Effector CD4-positive, alpha-beta T cell (primary cell): ENCODE results near the gene TMPRSS5.

Source experiments
- DNase-seq: peaks from one replicate; pipeline ENCODE4 v3.0.0-alpha.2; 2020

The TMPRSS5 gene

GRCh38 chr11:113666584-113666983 is 39.5 kb downstream of the TMPRSS5 start:
- no peak for DNase-seq

DNA sequence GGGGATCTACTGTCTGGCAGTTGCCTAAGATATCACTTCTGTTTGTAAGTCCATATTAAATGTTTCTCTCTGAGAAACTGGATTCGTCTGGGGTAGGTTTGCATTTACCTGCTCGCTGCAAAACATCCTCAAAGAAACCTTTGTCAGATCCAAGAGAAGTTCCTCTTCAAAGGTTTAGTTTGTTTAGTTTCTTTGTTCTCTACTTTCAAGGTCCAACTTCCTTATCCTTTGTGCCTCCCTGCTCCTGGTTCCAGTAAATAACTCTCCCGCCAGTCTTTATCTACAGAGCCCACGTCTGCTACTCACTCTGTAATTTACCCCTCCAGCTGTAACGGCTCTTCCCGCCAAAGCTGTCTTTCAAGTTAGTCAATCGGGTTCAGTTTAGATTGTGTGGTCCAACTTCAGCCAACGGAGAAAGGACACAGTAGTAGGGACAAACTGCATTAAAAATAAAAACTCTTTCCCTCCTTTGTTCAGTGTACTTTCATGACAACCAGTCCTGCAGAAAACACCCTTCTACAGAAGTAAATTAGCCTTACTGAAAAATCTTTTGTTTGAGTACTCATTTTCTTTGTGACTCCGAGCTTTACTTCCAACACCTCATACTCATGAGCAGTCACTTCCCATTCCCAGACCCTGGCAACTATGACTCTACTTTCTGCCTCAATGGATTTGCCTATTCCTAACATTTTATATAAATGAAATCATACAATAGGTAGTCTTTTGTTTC is 41.0 kb downstream of the TMPRSS5 start:
- DNase-seq = no peak

- DNase-seq = no peak
Measured at GRCh38 chr11:113664069-113664980, 41.8 kb downstream of the TMPRSS5 start.

GRCh38 chr11:113663567-113663966 is 42.5 kb downstream of the TMPRSS5 start:
- no peak for DNase-seq

DNA sequence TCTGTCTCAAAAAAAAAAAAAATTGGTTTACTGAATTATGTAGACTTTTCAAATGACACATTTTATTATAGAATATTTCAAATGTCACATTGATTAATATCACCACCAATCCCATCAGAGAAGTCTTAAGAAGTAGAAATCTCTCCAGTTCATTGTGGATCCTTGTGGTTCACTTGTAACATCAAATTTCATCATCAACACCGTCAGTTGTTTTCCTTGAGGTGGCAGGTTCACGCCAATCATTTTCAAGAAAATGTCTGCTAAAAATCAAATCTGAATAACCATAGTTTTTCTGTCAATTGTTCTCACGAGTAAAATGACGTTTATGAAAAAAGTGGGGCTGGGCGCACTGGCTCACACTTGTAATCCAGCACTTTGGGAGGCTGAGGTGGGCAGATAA is 50.3 kb downstream of the TMPRSS5 start:
- no peak for DNase-seq

DNA sequence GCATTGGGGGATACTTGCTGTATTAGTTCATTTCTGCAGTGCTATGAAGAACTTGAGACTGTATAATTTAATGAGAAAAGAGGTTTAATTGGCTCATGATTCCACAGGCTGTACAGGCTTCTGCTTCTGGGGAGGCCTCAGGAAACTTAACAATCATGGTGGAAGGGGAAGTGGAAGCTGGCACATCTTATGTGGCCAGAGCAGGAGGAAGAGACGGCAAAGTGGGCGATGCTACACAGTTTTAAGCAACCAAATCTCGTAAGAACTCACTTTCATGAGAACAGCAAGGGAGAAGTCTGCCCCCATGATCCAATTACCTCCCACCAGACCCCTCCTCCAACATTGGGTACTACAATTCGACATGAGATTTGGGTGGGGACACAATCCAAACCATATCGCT is 55.1 kb downstream of the TMPRSS5 start:
- no peak for DNase-seq

GRCh38 chr11:113649311-113649710 is 56.8 kb downstream of the TMPRSS5 start:
- no peak for DNase-seq

DNA sequence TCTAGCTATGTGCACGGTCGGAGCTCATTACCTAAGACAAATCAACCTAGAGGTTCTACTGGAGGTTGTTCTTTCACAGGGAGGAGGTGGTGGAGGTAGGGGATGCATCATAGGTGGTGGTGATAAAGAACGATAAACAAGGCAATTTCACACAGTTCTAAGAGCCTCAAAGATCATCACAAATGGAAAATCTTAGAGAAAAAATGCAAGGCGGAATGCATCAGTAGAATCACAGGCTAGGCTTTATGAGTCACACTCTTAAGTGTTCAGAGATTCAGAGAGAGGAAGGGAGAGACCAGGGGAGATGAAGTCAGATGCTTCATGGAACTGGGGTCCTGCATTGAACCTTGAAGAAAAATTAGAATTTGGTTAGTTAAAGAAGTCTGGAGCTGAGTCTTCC is 58.3 kb downstream of the TMPRSS5 start:
- no peak for DNase-seq

- DNase-seq = no peak
Measured at GRCh38 chr11:113647108-113647507, 59.0 kb downstream of the TMPRSS5 start.

DNA sequence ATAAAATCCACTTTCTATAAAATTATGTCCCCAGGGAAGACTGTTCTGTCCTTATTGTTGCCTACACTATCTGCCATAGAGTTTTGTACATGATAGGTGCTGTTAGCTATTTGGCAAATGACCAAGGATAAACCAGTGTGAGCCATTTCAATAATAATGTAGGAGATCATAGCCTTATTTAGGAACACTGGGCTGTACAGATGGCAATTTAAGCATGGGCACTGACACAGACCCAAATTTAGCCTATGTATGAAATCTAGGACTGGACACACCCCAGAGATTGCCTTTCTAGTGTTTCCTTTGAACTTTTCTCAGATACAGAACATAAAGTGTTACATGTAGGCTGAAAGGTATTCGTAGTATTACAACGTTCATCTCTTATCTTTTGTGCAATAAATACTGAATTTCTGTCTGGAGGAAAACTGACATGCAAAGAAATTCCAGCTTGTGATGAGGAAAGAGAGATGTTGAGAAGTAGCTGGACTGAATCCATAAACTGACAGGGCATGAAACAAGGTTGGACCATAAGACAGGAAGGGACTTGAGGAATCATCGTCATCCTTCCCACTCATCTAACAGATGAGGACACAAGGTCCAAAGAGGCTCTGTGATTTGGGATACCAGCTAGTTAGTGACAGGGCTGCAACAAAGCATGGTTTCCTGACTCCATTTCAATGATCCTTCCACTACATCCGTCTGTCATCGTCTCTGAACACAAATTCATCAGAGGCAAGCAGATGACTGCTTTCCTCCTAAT is 60.3 kb downstream of the TMPRSS5 start:
- no peak for DNase-seq

- DNase-seq = no peak
Measured at GRCh38 chr11:113644605-113645004, 61.5 kb downstream of the TMPRSS5 start.

GRCh38 chr11:113643701-113644100 is 62.4 kb downstream of the TMPRSS5 start:
- DNase-seq = no peak

- no peak for DNase-seq
Measured at GRCh38 chr11:113643006-113643585, 63.0 kb downstream of the TMPRSS5 start.

- no peak for DNase-seq
Measured at GRCh38 chr11:113642090-113642489, 64.0 kb downstream of the TMPRSS5 start.

DNA sequence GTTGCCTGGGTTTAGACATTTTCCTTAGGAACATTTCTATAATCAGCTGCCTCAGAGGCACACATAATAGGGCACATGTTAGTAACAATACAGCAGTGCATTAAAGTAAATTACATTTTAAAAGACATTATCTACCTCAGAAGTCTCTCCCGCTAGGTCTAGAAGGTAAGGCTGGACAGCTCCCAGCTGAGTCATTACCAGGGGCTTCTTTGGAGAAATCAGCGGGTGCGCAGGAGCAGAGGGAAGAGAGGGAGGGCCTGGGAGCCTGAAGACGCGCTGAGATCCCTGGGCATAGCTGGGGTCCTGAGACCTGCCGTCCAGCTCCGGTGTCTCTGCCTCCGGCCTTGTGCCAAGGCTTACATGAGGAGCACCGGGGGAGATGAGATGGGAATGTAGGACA is 67.7 kb downstream of the TMPRSS5 start:
- DNase-seq = no peak

DNA sequence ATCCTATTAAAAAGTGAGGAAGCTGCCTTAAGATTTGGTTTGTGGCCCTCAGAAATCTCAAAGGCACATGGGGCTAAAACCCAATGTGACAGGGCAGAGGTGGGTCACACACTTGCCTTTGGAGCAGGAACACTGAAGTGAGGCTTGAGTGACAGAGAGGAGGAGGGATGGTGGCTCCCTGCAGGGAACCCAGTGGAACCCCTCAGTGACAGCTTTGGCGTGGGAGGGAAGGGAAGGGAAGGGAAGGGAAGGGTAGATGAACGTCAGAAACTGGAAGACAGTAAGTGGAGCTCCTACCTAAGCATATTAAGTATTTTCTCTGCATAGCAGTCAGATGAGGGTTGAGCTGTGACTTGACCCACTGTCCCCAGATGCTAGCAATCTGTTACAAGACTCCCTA is 68.5 kb downstream of the TMPRSS5 start:
- no peak for DNase-seq
